Gastrocnemius medialis (tissue), 4 donors: ENCODE data around the gene COL6A1.

Source experiments
- POLR2A ChIP-seq, 2 donors: fragments of 450-650 bp; IDR thresholded peaks; one replicate each; pipeline ENCODE4 v1.6.1; 2017; ENCODE audit warnings: antibody characterized with exemption in 2 of 2, mild to moderate bottlenecking in 2 of 2, moderate library complexity in 2 of 2
- TF ChIP-seq, protein P1 (sequence below), 5 experiments: fragments of 450-650 bp in 3 of 5; fragments of 200-600 bp in 2 of 5; sonication (generic) in 2 of 5; IDR thresholded peaks in 4 of 5; conservative IDR thresholded peaks in 1 of 5; 1 replicate in 4 of 5; 2 replicates in 1 of 5; pipeline ENCODE4 v1.5.1; 2016 to 2019; ENCODE audit warnings: antibody characterized with exemption in 5 of 5, mild to moderate bottlenecking in 3 of 5, moderate library complexity in 3 of 5

GRCh38 chr21:45969921-45970673 lies 11.5 kb upstream of the COL6A1 start:
- TF ChIP-seq, protein P1, sequence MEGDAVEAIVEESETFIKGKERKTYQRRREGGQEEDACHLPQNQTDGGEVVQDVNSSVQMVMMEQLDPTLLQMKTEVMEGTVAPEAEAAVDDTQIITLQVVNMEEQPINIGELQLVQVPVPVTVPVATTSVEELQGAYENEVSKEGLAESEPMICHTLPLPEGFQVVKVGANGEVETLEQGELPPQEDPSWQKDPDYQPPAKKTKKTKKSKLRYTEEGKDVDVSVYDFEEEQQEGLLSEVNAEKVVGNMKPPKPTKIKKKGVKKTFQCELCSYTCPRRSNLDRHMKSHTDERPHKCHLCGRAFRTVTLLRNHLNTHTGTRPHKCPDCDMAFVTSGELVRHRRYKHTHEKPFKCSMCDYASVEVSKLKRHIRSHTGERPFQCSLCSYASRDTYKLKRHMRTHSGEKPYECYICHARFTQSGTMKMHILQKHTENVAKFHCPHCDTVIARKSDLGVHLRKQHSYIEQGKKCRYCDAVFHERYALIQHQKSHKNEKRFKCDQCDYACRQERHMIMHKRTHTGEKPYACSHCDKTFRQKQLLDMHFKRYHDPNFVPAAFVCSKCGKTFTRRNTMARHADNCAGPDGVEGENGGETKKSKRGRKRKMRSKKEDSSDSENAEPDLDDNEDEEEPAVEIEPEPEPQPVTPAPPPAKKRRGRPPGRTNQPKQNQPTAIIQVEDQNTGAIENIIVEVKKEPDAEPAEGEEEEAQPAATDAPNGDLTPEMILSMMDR (IDR thresholded peaks at IDR 0.05 in 4 of 5, conservative IDR thresholded peaks at IDR 0.05 in 1 of 5) = no peak
- no peak for TF ChIP-seq POLR2A (IDR thresholded peaks at IDR 0.05)
